ENCODE data around the gene C11orf58. TPM values are rescaled to one million over a fixed set of nuclear protein-coding genes. Genes with fewer than 3 reads are reported as not detected.

The C11orf58 gene
- total RNA-seq, 1 experiment from 2014 or later = 171 TPM

GRCh38 chr11:16787035-16787742 lies 48.7 kb downstream of the C11orf58 start:
- intact Hi-C loops (cut with micrococcal nuclease; ENCODE audit: unreplicated experiment) = no loop called here
- ChIA-PET POLR2A (ENCODE audit: low non-redundant PET) (no interaction called here), CTCF (interaction anchor here (1.9 kb wide), 1 partner anchor 276 kb away, joined by 11 read pairs; no protein-coding TSS in a partner anchor)
- TF ChIP-seq, protein P1, sequence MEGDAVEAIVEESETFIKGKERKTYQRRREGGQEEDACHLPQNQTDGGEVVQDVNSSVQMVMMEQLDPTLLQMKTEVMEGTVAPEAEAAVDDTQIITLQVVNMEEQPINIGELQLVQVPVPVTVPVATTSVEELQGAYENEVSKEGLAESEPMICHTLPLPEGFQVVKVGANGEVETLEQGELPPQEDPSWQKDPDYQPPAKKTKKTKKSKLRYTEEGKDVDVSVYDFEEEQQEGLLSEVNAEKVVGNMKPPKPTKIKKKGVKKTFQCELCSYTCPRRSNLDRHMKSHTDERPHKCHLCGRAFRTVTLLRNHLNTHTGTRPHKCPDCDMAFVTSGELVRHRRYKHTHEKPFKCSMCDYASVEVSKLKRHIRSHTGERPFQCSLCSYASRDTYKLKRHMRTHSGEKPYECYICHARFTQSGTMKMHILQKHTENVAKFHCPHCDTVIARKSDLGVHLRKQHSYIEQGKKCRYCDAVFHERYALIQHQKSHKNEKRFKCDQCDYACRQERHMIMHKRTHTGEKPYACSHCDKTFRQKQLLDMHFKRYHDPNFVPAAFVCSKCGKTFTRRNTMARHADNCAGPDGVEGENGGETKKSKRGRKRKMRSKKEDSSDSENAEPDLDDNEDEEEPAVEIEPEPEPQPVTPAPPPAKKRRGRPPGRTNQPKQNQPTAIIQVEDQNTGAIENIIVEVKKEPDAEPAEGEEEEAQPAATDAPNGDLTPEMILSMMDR (conservative IDR thresholded peaks at IDR 0.05; ENCODE audit: low read depth, low read length) = no peak
- no peak for TF ChIP-seq EZH2 (IDR thresholded peaks at IDR 0.05; ENCODE audit: borderline replicate concordance, low read depth, low read length, poor library complexity, severe bottlenecking)
- Histone ChIP-seq H3K27ac (ENCODE audit: low read depth, low read length, poor library complexity, severe bottlenecking) (no peak overlapping the region), H3K27me3 (replicated peaks; ENCODE audit: insufficient read depth, low read depth, low read length, poor library complexity) (no peaks in the 10 kb centered on the region), H3K4me1 (ENCODE audit: insufficient read depth, low read length, poor library complexity, severe bottlenecking) (no peaks in the 10 kb centered on the region), H3K4me3 (ENCODE audit: low read depth, low read length, poor library complexity, severe bottlenecking) (no peak overlapping the region), H3K9me3 (ENCODE audit: low read depth, low read length, poor library complexity, severe bottlenecking) (no peaks in the 10 kb centered on the region), H3K36me3 (ENCODE audit: insufficient read depth, low read length, poor library complexity, severe bottlenecking) (no peaks in the 10 kb centered on the region)
- DNase-seq (ENCODE audit: low spot score) = no peak
- no TSS peak for BruUV-seq (replicated peaks)

DNA sequence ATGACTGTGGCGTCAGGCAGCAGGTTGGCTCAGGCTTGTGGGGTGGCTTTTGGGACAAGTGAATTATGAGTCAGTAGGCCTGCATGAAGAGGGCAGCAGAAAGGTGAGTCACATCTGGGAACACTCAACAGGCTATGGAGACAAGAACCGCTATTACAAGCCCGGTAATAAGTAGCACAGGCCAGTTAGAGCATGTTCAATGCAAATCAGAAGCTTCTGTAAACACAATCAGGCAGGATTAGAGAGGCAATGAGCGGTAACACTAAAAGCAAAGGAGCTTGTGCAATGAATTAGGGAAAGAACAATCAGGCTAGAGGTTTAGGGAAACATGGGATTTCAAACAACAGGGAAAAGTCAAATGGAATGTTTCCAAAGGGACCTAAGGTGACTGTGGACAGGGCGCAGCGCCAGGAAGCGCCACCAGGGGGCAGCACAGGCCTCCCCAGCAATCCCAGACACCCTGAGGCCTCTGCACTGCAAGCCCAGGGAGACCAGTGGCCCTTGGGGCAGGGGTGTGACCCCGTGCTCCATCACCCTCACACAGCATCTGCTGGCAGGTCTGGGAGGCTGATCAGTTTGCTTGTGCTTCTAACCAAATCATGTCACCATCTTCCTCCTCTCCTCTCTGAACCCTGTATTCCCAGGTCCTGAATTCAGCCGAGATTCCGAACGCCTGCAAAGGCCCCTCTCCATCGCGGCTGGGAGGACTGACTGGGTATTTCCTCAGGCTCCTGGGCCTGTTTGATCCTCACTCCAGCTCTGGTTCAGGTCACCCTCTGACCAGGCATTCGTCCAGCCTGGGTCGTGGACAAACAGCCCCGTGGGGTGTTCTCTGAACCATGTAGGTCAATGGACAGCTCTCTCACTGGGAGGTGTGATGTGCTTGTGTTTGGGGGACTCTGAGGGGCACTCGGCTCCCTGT lies 50.0 kb downstream of the C11orf58 start:
- DNase-seq (ENCODE audit: low spot score) = peak; percentile 64
- H3K27ac ChIP-seq (ENCODE audit: low read depth, low read length, poor library complexity, severe bottlenecking) = no peak overlapping the region
- H3K4me1 ChIP-seq (ENCODE audit: insufficient read depth, low read length, poor library complexity, severe bottlenecking) = no peaks in the 10 kb centered on the region
- intact Hi-C loops (cut with micrococcal nuclease; ENCODE audit: unreplicated experiment) = loop anchor here (2.0 kb wide), 1 partner anchor 274 kb away; no protein-coding TSS in a partner anchor
- POLR2A ChIA-PET (ENCODE audit: low non-redundant PET) = no interaction called here
- no peaks in the 10 kb centered on the region for H3K27me3 ChIP-seq (replicated peaks; ENCODE audit: insufficient read depth, low read depth, low read length, poor library complexity)
- CTCF ChIA-PET = no interaction called here
- H3K36me3 ChIP-seq (ENCODE audit: insufficient read depth, low read length, poor library complexity, severe bottlenecking) = no peaks in the 10 kb centered on the region
- BruUV-seq (replicated peaks) = no TSS peak
- TF ChIP-seq, protein P1 (conservative IDR thresholded peaks at IDR 0.05; ENCODE audit: low read depth, low read length) = peak; percentile 96
- TF ChIP-seq EZH2 (IDR thresholded peaks at IDR 0.05; ENCODE audit: borderline replicate concordance, low read depth, low read length, poor library complexity, severe bottlenecking) = no peak
- no peaks in the 10 kb centered on the region for H3K9me3 ChIP-seq (ENCODE audit: low read depth, low read length, poor library complexity, severe bottlenecking)
- H3K4me3 ChIP-seq (ENCODE audit: low read depth, low read length, poor library complexity, severe bottlenecking) = no peak overlapping the region

DNA sequence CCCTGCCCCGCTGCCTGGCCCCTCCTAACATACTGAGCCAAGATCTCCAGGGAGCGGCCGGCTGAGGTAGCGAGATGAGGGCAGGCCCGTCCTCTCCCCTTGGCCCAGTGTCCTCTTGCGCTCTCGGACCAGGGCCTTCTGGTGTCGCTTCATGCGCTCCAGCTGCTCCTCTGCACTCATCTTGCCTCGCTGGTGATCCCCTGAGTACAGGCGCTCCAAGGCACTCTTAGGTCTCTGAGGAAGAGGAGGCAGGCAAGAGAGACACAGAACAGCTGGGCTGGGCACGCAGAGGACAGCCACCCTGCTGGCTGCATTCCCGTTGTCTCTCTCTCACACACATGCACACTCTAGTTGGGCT lies 50.6 kb downstream of the C11orf58 start:
- Histone ChIP-seq H3K36me3 (ENCODE audit: insufficient read depth, low read length, poor library complexity, severe bottlenecking) (no peaks in the 10 kb centered on the region), H3K9me3 (ENCODE audit: low read depth, low read length, poor library complexity, severe bottlenecking) (no peaks in the 10 kb centered on the region), H3K27ac (ENCODE audit: low read depth, low read length, poor library complexity, severe bottlenecking) (no peak overlapping the region), H3K4me1 (ENCODE audit: insufficient read depth, low read length, poor library complexity, severe bottlenecking) (no peaks in the 10 kb centered on the region), H3K27me3 (replicated peaks; ENCODE audit: insufficient read depth, low read depth, low read length, poor library complexity) (no peaks in the 10 kb centered on the region), H3K4me3 (ENCODE audit: low read depth, low read length, poor library complexity, severe bottlenecking) (no peak overlapping the region)
- CTCF ChIA-PET = no interaction called here
- intact Hi-C loops (cut with micrococcal nuclease; ENCODE audit: unreplicated experiment) = loop anchor here (2.0 kb wide), 1 partner anchor 274 kb away; no protein-coding TSS in a partner anchor
- POLR2A ChIA-PET (ENCODE audit: low non-redundant PET) = no interaction called here
- TF ChIP-seq, protein P1 (conservative IDR thresholded peaks at IDR 0.05; ENCODE audit: low read depth, low read length) = no peak
- no peak for TF ChIP-seq EZH2 (IDR thresholded peaks at IDR 0.05; ENCODE audit: borderline replicate concordance, low read depth, low read length, poor library complexity, severe bottlenecking)
- DNase-seq (ENCODE audit: low spot score) = no peak
- no TSS peak for BruUV-seq (replicated peaks)
